HepG2 (cell line): ENCODE measurements around the gene MED13L. TPM values are rescaled to one million over a fixed set of nuclear protein-coding genes. Genes with fewer than 3 reads are reported as not detected.

Experiments
- ATAC-seq: fragments of 200-7000 bp; cut with Tn5 transposase; 3 replicates; pipeline ENCODE4 v1.9.1; 2020; ENCODE audit warnings: mild to moderate bottlenecking, moderate library complexity
- BruUV-seq: library from RNA; stranded (reverse); fragments of 400-500 nt; replicated peaks from 2 replicates; lab custom pipeline; 2021; lab: Mats Ljungman, UMichigan
- CTCF ChIA-PET: fragments of 300-600 bp; formaldehyde crosslinking; extraction: SDS; loops from one replicate; lab custom pipeline; 2021; ENCODE audit warnings: low total read pairs, inconsistent platforms, low intra/inter-chr PET ratio; lab: Yijun Ruan, JAX
- POLR2A ChIA-PET: fragments of 350-600 bp; sonication (Branson Sonifier 250); formaldehyde crosslinking; loops from one replicate; lab custom pipeline; 2020; ENCODE audit warnings: antibody characterized with exemption, inconsistent platforms; lab: Yijun Ruan, JAX
- DNase-seq: peaks from one replicate; pipeline ENCODE4 v3.0.0-alpha.2; 2015; ENCODE audit warnings: low spot score
- FAIRE-seq: peaks from 3 replicates; lab custom pipeline; 2011; peaks lifted over from hg19 to GRCh38; lab: Jason Lieb, UNC
- H2AFZ ChIP-seq: one replicate; pipeline ENCODE4 v1.6.1; 2011; ENCODE audit warnings: low read length, inconsistent platforms
- H3K27ac ChIP-seq: fragments of 300-600 bp; 3 replicates; pipeline ENCODE4 v1.8.0; 2011; ENCODE audit warnings: mixed run types, mild to moderate bottlenecking, mixed read lengths, low read length, inconsistent platforms; ENCODE audit not compliant: insufficient read depth; ENCODE audit errors: extremely low read length
- H3K27me3 ChIP-seq, 2 experiments: fragments of 200-600 bp in 1 of 2; 2 replicates in 1 of 2; 3 replicates in 1 of 2; pipeline versions ENCODE4 v1.6.0 to v1.8.0; 2011; ENCODE audit warnings: low read length in 2 of 2, mild to moderate bottlenecking in 2 of 2, moderate library complexity in 2 of 2, inconsistent platforms in 1 of 2; ENCODE audit not compliant: insufficient read depth in 2 of 2, control insufficient read depth in 1 of 2
- H3K36me3 ChIP-seq, 2 experiments: fragments of 200-600 bp in 1 of 2; replicated peaks in 1 of 2; 2 replicates in 1 of 2; 3 replicates in 1 of 2; pipeline versions ENCODE4 v1.5.1 to v1.8.0; 2011; ENCODE audit warnings: low read length in 2 of 2, inconsistent platforms in 1 of 2; ENCODE audit not compliant: insufficient read depth in 2 of 2, control insufficient read depth in 1 of 2
- H3K4me1 ChIP-seq: 2 replicates; pipeline ENCODE4 v1.5.1; 2012; ENCODE audit warnings: low read length, inconsistent platforms; ENCODE audit not compliant: insufficient read depth
- H3K4me2 ChIP-seq: 2 replicates; pipeline ENCODE4 v1.6.0; 2011; ENCODE audit warnings: low read depth, low read length, inconsistent platforms
- H3K4me3 ChIP-seq, 3 experiments: fragments of 200-600 bp in 1 of 3; sonication (generic), shearing (Covaris generic) in 1 of 3; replicated peaks in 1 of 3; 2 replicates each; pipeline ENCODE4 v1.5.1; 2011 to 2016; ENCODE audit warnings: low read length in 3 of 3, inconsistent platforms in 2 of 3, low read depth in 2 of 3, mild to moderate bottlenecking in 2 of 3, control low read depth in 1 of 3, mixed read lengths in 1 of 3; ENCODE audit not compliant: insufficient read depth in 1 of 3
- H3K79me2 ChIP-seq: one replicate; pipeline ENCODE4 v1.6.1; 2011; ENCODE audit warnings: low read length, inconsistent platforms; ENCODE audit not compliant: insufficient read depth
- H3K9ac ChIP-seq: 2 replicates; pipeline ENCODE4 v1.6.0; 2011; ENCODE audit warnings: mild to moderate bottlenecking, low read depth, low read length, inconsistent platforms; ENCODE audit not compliant: insufficient read depth
- H3K9me3 ChIP-seq: 2 replicates; pipeline ENCODE4 v1.5.1; 2012; ENCODE audit warnings: mild to moderate bottlenecking, low read length
- H4K20me1 ChIP-seq: 2 replicates; pipeline ENCODE4 v1.6.0; 2011; ENCODE audit warnings: inconsistent platforms, mild to moderate bottlenecking, low read length, moderate library complexity; ENCODE audit not compliant: insufficient read depth
- BORCS8-MEF2B ChIP-seq: sonication (generic); formaldehyde crosslinking; IDR thresholded peaks from 2 replicates; pipeline ENCODE4 v1.8.0; 2022; ENCODE audit warnings: mild to moderate bottlenecking, missing genetic modification reagents
- CEBPB ChIP-seq: IDR thresholded peaks from 2 replicates; pipeline ENCODE4 v1.6.1; 2011; ENCODE audit warnings: low read depth, low read length, improper control_type of control experiment, borderline replicate concordance
- GATAD2A ChIP-seq: IDR thresholded peaks from 2 replicates; pipeline ENCODE4 v1.6.1; 2016
- NR2F2 ChIP-seq: IDR thresholded peaks from 2 replicates; pipeline ENCODE4 v1.6.1; 2012; ENCODE audit warnings: low read depth, inconsistent platforms, borderline replicate concordance
- TCF7 ChIP-seq: sonication (generic); IDR thresholded peaks from 2 replicates; pipeline ENCODE4 v1.6.1; 2016; ENCODE audit warnings: antibody characterized with exemption, low read depth
- TEAD3 ChIP-seq: optimal IDR thresholded peaks from 2 replicates; pipeline ENCODE3; 2016; ENCODE audit warnings: borderline replicate concordance
- ZBTB7B ChIP-seq: sonication (generic); formaldehyde crosslinking; IDR thresholded peaks from 2 replicates; pipeline ENCODE4 v1.4.0; 2020; ENCODE audit warnings: missing genetic modification reagents
- ZNF501 ChIP-seq: sonication (generic); formaldehyde crosslinking; IDR thresholded peaks from 2 replicates; pipeline ENCODE4 v1.5.1; 2020; ENCODE audit warnings: mild to moderate bottlenecking, moderate library complexity, missing genetic modification reagents
- WGBS: methylation state at CpG from one replicate; pipeline ENCODE4 v1.1.6; 2017; ENCODE audit warnings: low lambda C conversion rate; 5-methylcytosine and 5-hydroxymethylcytosine counted together
- in situ Hi-C: cut with HindIII; loops from 2 replicates; pipeline ENCODE4 v1.10.0; 2017; ENCODE audit warnings: low pct_unique_long_range_greater_than_20kb; ENCODE audit not compliant: extremely low pct_ligation_motif_present
- intact Hi-C: fragments of 100-400 bp; cut with micrococcal nuclease; formaldehyde crosslinking; loops from one replicate; pipeline ENCODE4 v1.10.0; 2022; ENCODE audit not compliant: unreplicated experiment
- polyA plus RNA-seq, 8 experiments: library from polyadenylated mRNA; depleted of rRNA in 3 of 8; stranded (reverse) in 7 of 8; unstranded in 1 of 8; fragments of >200 nt; fragmentation: Illumina TruSeq in 4 of 8; extraction: Trizol in 4 of 8; gene quantifications; 2 replicates each; pipeline versions ENCODE4 v1.2.1 to v1.2.3, GENCODE V29; 2011 to 2016; ENCODE audit warnings: low read depth in 4 of 8, missing spikeins in 1 of 8, mixed read lengths in 1 of 8; ENCODE audit not compliant: insufficient read depth in 1 of 8
- total RNA-seq, 5 experiments: library from RNA; depleted of rRNA; stranded (reverse); fragments of >200 nt; fragmentation: Illumina TruSeq; extraction: Trizol; gene quantifications; 2 replicates each; pipeline ENCODE4 v1.2.3, GENCODE V29; 2016; ENCODE audit warnings: low read depth in 1 of 5
- TF ChIP-seq, protein P1 (sequence below): sonication (generic); formaldehyde crosslinking; conservative IDR thresholded peaks from 2 replicates; pipeline ENCODE4 v1.4.0; 2020; ENCODE audit warnings: mild to moderate bottlenecking, missing genetic modification reagents, moderate library complexity
- TF ChIP-seq, protein P2 (sequence below): IDR thresholded peaks from 2 replicates; pipeline ENCODE4 v1.6.1; 2012; ENCODE audit warnings: low read depth, low read length, improper control_type of control experiment

The MED13L gene
- total and polyA plus RNA-seq, 2 of the 13 experiments (the other 11 are each of a cell fraction or from before 2014, with no cell fraction given) = 24.8 to 38.9 TPM

DNA sequence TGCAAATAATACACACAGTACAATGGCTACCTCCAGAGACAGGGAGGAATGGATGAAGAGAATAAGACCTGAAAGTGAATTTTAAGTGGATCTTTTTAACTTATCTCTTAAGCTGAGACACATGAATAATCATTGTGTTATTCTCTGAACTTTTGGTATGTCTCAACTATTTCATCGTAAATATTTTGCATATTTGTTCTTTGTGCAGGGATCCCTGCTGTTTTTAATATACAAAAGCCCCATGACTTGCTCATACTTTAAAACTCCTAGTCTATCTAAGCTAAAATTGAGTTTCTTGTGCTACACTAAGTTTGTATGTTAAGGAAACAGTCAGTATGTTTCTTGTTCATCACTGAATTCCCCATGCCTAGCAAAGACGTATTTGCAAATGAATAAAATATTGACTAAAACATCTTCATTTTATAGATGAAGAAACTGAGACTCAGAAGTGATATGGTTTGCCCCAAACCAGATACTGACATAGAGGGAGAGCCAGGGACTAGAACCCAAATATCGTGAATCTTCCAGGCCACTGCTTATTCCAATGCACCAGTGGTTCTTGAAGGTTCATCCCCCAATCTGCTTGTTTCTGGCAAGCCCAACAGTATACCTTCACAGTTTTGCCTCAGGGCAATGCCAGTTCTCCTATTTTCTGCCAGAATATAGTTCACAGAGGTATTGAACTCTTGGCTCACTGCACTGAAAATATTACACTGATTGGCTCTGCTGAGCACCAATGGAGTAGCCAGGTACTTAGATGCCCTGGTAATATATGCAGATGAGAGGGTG, 356.9 kb downstream of the MED13L start:
- WGBS = 16% methylated on average over 3 of the region's 3 CpGs
- Histone ChIP-seq H3K27me3 (0 out of 5 replicates have a peak, but pooled peaks cover 0 to 8% of the 10 kb centered on the region in 2 experiments), H3K9me3 (peaks cover 8% of the 10 kb centered on the region), H3K4me3 (no peak overlapping the region), H3K36me3 (no peaks in the 10 kb centered on the region), H3K4me2 (no peak overlapping the region), H2AFZ (no peak overlapping the region), H3K9ac (no peak overlapping the region), H3K79me2 (no peaks in the 10 kb centered on the region), H4K20me1 (no peaks in the 10 kb centered on the region), H3K4me1 (peaks cover 20% of the 10 kb centered on the region), H3K27ac (no peak overlapping the region)
- ChIA-PET CTCF (no interaction called here), POLR2A (no interaction called here)
- FAIRE-seq (no peak), ATAC-seq (no peak), DNase-seq (no peak)
- intact Hi-C loops = no loop called here
- TF ChIP-seq GATAD2A (CRISPR knock-in tag) (no peak), NR2F2 (no peak), TCF7 (no peak), ZBTB7B (CRISPR knock-in tag) (no peak), TEAD3 (CRISPR knock-in tag) (no peak), CEBPB (no peak), ZNF501 (CRISPR knock-in tag) (no peak), BORCS8-MEF2B (CRISPR knock-in tag) (no peak)
- TF ChIP-seq, protein P1, sequence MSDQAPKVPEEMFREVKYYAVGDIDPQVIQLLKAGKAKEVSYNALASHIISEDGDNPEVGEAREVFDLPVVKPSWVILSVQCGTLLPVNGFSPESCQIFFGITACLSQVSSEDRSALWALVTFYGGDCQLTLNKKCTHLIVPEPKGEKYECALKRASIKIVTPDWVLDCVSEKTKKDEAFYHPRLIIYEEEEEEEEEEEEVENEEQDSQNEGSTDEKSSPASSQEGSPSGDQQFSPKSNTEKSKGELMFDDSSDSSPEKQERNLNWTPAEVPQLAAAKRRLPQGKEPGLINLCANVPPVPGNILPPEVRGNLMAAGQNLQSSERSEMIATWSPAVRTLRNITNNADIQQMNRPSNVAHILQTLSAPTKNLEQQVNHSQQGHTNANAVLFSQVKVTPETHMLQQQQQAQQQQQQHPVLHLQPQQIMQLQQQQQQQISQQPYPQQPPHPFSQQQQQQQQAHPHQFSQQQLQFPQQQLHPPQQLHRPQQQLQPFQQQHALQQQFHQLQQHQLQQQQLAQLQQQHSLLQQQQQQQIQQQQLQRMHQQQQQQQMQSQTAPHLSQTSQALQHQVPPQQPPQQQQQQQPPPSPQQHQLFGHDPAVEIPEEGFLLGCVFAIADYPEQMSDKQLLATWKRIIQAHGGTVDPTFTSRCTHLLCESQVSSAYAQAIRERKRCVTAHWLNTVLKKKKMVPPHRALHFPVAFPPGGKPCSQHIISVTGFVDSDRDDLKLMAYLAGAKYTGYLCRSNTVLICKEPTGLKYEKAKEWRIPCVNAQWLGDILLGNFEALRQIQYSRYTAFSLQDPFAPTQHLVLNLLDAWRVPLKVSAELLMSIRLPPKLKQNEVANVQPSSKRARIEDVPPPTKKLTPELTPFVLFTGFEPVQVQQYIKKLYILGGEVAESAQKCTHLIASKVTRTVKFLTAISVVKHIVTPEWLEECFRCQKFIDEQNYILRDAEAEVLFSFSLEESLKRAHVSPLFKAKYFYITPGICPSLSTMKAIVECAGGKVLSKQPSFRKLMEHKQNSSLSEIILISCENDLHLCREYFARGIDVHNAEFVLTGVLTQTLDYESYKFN (CRISPR knock-in tag) = no peak
- TF ChIP-seq, protein P2, sequence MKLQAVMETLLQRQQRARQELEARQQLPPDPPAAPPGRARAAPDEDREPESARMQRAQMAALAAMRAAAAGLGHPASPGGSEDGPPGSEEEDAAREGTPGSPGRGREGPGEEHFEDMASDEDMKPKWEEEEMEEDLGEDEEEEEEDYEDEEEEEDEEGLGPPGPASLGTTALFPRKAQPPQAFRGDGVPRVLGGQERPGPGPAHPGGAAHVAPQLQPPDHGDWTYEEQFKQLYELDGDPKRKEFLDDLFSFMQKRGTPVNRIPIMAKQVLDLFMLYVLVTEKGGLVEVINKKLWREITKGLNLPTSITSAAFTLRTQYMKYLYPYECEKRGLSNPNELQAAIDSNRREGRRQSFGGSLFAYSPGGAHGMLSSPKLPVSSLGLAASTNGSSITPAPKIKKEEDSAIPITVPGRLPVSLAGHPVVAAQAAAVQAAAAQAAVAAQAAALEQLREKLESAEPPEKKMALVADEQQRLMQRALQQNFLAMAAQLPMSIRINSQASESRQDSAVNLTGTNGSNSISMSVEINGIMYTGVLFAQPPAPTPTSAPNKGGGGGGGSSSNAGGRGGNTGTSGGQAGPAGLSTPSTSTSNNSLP = no peak
- in situ Hi-C loops = loop anchor here (25.0 kb wide), 2 partner anchors 1258 to 1933 kb away; no protein-coding TSS in a partner anchor
- BruUV-seq = no TSS peak
